Endodermal cell (in vitro differentiated cells): Measurements from ENCODE around the gene MRPL30. TPM values are rescaled to one million over a fixed set of nuclear protein-coding genes. Genes with fewer than 3 reads are reported as not detected.
A peak's percentile ranks its signal among the peaks of the same experiment; 100 is the strongest.

Experiments used
- DNase-seq: peaks from one replicate; pipeline ENCODE4 v3.0.0-alpha.2; 2017
- H3K27ac ChIP-seq: 2 replicates; pipeline ENCODE4 v1.5.1; 2013; ENCODE audit warnings: mild to moderate bottlenecking, low read depth, low read length, moderate library complexity
- H3K27me3 ChIP-seq: 2 replicates; pipeline ENCODE4 v1.6.1; 2013; ENCODE audit warnings: mild to moderate bottlenecking, low read length, moderate library complexity; ENCODE audit not compliant: insufficient read depth, control insufficient read depth, poor library complexity, severe bottlenecking
- H3K36me3 ChIP-seq: 2 replicates; pipeline ENCODE4 v1.7.0; 2013; ENCODE audit warnings: mild to moderate bottlenecking, low read length, moderate library complexity; ENCODE audit not compliant: control insufficient read depth, insufficient read depth
- H3K4me1 ChIP-seq: one replicate; pipeline ENCODE4 v1.7.0; 2013; ENCODE audit warnings: low read length; ENCODE audit not compliant: control insufficient read depth, insufficient read depth
- H3K4me3 ChIP-seq: 2 replicates; pipeline ENCODE4 v1.5.1; 2013; ENCODE audit warnings: mild to moderate bottlenecking, low read length, moderate library complexity
- H3K9ac ChIP-seq: 2 replicates; pipeline ENCODE4 v1.6.1; 2013; ENCODE audit warnings: mild to moderate bottlenecking, low read length, moderate library complexity; ENCODE audit not compliant: poor library complexity, severe bottlenecking; ENCODE audit errors: extremely low read depth
- H3K9me3 ChIP-seq: 2 replicates; pipeline ENCODE4 v1.6.1; 2013; ENCODE audit warnings: mild to moderate bottlenecking, low read length, moderate library complexity; ENCODE audit not compliant: control insufficient read depth
- H3K27ac Mint-ChIP-seq: 2 replicates; pipeline ENCODE4 v1.8.0; 2020; ENCODE audit warnings: mixed read lengths
- H3K27me3 Mint-ChIP-seq: 2 replicates; pipeline ENCODE4 v1.8.0; 2021; ENCODE audit warnings: mild to moderate bottlenecking, mixed read lengths; ENCODE audit not compliant: insufficient read depth
- H3K36me3 Mint-ChIP-seq: 2 replicates; pipeline ENCODE4 v1.8.0; 2020; ENCODE audit warnings: low read depth, mixed read lengths
- H3K4me1 Mint-ChIP-seq: 2 replicates; pipeline ENCODE4 v1.8.0; 2020; ENCODE audit warnings: mixed read lengths
- H3K4me3 Mint-ChIP-seq: 2 replicates; pipeline ENCODE4 v1.8.0; 2020; ENCODE audit warnings: mild to moderate bottlenecking, moderate library complexity, mixed read lengths
- H3K9me3 Mint-ChIP-seq: 2 replicates; pipeline ENCODE4 v1.8.0; 2020; ENCODE audit warnings: mild to moderate bottlenecking, mixed read lengths
- WGBS, 2 experiments: methylation state at CpG; one replicate each; pipeline versions ENCODE4 v1.1.5 to v1.1.7; 2013; ENCODE audit warnings: missing lambda C conversion rate in 2 of 2, mixed read lengths in 1 of 2; ENCODE audit not compliant: insufficient coverage in 1 of 2, insufficient read length in 1 of 2; 5-methylcytosine and 5-hydroxymethylcytosine counted together
- total RNA-seq, 2 donors: library from RNA; stranded (reverse); fragmentation: NEBNext Ultra II Directional in 1 of 2; extraction: Animal tissue kit (Norgen Biotek cat#: 25700) in 1 of 2; gene quantifications; 2 replicates in 1 of 2; 3 replicates in 1 of 2; pipeline ENCODE4 v1.2.1, GENCODE V29; 2021
- TF ChIP-seq, protein P1 (sequence below): fragments of 200-600 bp; sonication (generic); conservative IDR thresholded peaks from 2 replicates; pipeline ENCODE4 v1.5.0; 2021; ENCODE audit warnings: antibody characterized with exemption, mild to moderate bottlenecking

MRPL30 gene
- total RNA-seq, 2 donors from 2014 or later = 39.8 to 46.1 TPM

DNA sequence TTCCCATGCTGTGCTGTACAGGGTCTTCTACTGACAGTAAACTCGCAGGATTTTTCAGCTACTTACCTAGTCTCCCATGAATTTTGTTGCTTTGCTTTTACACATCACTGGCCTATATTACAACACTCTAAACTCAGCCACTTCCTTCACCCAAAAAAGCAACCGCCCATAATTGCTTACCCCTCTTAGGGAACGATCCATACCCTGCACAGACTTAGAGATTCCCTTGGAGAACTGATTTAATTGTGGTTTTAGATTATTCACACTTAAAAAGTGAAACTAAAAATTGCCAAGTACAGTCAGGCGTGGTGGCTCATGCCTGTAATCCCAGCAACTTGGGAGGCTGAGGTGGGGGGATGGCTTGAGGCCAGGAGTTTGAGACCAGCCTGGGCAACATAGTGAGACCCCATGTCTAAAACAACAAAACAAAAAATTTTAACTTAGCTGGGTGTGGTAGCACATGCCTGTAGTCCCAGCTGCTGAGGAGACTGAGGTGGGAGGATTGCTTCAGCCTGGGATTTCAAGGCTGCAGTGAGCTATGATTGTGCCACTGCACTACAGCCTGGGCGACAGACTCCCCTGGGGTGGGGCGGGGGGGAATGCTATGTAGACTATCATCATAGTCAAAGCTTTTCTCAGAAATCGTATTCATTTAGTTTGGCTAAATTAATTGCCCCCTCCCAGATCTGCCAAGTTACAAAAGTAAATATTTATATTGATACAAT is 19.3 kb downstream of the MRPL30 start:
- peaks cover 32% of the 10 kb centered on the region for H3K36me3 ChIP-seq
- no peak overlapping the region for H3K27ac Mint-ChIP-seq
- H3K36me3 Mint-ChIP-seq = peaks cover 28% of the 10 kb centered on the region
- H3K4me1 Mint-ChIP-seq = no peaks in the 10 kb centered on the region
- no peaks in the 10 kb centered on the region for H3K27me3 Mint-ChIP-seq
- no peak overlapping the region for H3K4me3 Mint-ChIP-seq
- no peaks in the 10 kb centered on the region for H3K27me3 ChIP-seq
- no peak overlapping the region for H3K27ac ChIP-seq
- peaks cover 14% of the 10 kb centered on the region for H3K9me3 ChIP-seq
- no peak for DNase-seq
- H3K9me3 Mint-ChIP-seq = peaks cover 23% of the 10 kb centered on the region
- no peak overlapping the region for H3K4me3 ChIP-seq
- H3K9ac ChIP-seq = no peak overlapping the region
- no peaks in the 10 kb centered on the region for H3K4me1 ChIP-seq
- 91 to 100% methylated on average over 2 to 7 of the region's 7 CpGs for WGBS, 2 experiments
- TF ChIP-seq, protein P1, sequence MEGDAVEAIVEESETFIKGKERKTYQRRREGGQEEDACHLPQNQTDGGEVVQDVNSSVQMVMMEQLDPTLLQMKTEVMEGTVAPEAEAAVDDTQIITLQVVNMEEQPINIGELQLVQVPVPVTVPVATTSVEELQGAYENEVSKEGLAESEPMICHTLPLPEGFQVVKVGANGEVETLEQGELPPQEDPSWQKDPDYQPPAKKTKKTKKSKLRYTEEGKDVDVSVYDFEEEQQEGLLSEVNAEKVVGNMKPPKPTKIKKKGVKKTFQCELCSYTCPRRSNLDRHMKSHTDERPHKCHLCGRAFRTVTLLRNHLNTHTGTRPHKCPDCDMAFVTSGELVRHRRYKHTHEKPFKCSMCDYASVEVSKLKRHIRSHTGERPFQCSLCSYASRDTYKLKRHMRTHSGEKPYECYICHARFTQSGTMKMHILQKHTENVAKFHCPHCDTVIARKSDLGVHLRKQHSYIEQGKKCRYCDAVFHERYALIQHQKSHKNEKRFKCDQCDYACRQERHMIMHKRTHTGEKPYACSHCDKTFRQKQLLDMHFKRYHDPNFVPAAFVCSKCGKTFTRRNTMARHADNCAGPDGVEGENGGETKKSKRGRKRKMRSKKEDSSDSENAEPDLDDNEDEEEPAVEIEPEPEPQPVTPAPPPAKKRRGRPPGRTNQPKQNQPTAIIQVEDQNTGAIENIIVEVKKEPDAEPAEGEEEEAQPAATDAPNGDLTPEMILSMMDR = no peak

DNA sequence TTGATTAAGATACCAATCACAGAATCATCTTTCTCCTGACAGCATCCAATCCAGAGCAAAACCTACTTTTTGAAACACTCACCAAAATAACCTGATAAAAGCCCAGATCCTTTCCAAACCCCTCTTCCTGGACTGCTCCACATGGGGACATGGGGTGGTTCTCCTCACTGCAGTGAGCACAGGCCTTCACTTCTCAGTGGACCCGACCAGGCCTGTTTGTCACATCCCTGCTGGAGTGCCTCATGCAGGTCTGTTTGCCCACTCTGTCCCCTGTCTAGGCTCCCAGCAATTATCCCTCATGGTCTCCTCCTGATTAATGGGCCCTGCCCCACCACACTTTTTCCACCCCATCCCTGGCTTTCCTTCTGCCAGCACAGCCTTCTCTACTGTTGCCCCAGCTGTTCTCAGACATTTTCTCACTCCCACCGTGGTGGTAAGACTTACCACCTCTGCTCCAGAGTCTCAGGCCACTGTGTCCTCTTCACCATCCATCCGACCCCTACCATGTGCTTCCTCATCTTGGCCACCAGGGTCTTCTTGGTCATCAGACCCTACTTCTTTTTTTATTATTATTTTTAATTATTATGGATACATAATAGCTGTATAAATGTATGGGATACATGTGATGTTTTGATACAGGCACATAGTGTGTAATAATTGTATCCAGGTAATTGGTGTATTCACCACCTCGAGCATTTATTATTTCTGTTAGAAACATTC is 21.1 kb downstream of the MRPL30 start:
- no peak overlapping the region for H3K27ac Mint-ChIP-seq
- H3K4me3 ChIP-seq = no peak overlapping the region
- H3K4me1 Mint-ChIP-seq = no peaks in the 10 kb centered on the region
- TF ChIP-seq, protein P1 = peak; percentile 69
- H3K4me3 Mint-ChIP-seq = no peak overlapping the region
- no peaks in the 10 kb centered on the region for H3K27me3 Mint-ChIP-seq
- peaks cover 14% of the 10 kb centered on the region for H3K36me3 ChIP-seq
- 86 to 91% methylated on average over 1 to 4 of the region's 4 CpGs for WGBS, 2 experiments
- H3K36me3 Mint-ChIP-seq = peaks cover 28% of the 10 kb centered on the region
- H3K27me3 ChIP-seq = no peaks in the 10 kb centered on the region
- peaks cover 40% of the 10 kb centered on the region for H3K9me3 Mint-ChIP-seq
- no peak for DNase-seq
- H3K9me3 ChIP-seq = peaks cover 25% of the 10 kb centered on the region
- H3K4me1 ChIP-seq = no peaks in the 10 kb centered on the region
- H3K9ac ChIP-seq = no peak overlapping the region
- H3K27ac ChIP-seq = no peak overlapping the region

DNA sequence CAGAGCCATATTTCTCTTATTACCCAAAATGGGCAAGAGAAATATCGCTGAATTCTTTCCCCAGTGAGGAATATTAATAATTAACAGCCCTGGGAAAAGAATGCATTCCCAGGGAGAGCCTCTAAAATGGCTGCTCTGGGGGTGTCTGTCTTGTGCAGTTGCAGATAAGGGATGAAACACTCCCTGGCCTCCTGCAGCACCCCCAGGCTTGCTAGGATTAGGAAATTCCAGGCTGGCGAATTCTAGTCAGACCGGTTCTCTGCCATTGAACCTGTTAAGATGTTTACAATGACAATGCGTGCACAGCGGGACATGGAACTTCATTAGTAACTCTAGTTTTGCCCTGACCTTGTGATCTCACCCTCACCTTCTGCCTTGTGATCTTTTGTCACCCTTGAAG is 24.5 kb downstream of the MRPL30 start:
- H3K36me3 Mint-ChIP-seq = peaks cover 26% of the 10 kb centered on the region
- peaks cover 55% of the 10 kb centered on the region for H3K9me3 Mint-ChIP-seq
- no peak overlapping the region for H3K9ac ChIP-seq
- no peaks in the 10 kb centered on the region for H3K4me1 Mint-ChIP-seq
- H3K27ac ChIP-seq = no peak overlapping the region
- H3K36me3 ChIP-seq = no peaks in the 10 kb centered on the region
- H3K4me3 Mint-ChIP-seq = no peak overlapping the region
- no peaks in the 10 kb centered on the region for H3K27me3 Mint-ChIP-seq
- peaks cover 25% of the 10 kb centered on the region for H3K9me3 ChIP-seq
- TF ChIP-seq, protein P1 = no peak
- WGBS, 2 experiments = 83 to 91% methylated on average over 4 to 5 of the region's 5 CpGs
- H3K27ac Mint-ChIP-seq = no peak overlapping the region
- H3K4me3 ChIP-seq = no peak overlapping the region
- no peaks in the 10 kb centered on the region for H3K4me1 ChIP-seq
- no peaks in the 10 kb centered on the region for H3K27me3 ChIP-seq
- peak; percentile 76 for DNase-seq
